22Rv1 (cell line): ENCODE measurements around the gene EXOC4.

Experiments used
- H3K27ac ChIP-seq: fragments of 450-650 bp; 2 replicates; pipeline ENCODE4 v1.5.1; 2017
- ZFX ChIP-seq: fragments of 450-650 bp; IDR thresholded peaks from 2 replicates; pipeline ENCODE4 v1.6.1; 2017; ENCODE audit warnings: antibody characterized with exemption, borderline replicate concordance
- TF ChIP-seq, protein P1 (sequence below): fragments of 450-650 bp; IDR thresholded peaks from 2 replicates; pipeline ENCODE4 v1.5.1; 2017; ENCODE audit warnings: mild to moderate bottlenecking

Gene EXOC4

DNA sequence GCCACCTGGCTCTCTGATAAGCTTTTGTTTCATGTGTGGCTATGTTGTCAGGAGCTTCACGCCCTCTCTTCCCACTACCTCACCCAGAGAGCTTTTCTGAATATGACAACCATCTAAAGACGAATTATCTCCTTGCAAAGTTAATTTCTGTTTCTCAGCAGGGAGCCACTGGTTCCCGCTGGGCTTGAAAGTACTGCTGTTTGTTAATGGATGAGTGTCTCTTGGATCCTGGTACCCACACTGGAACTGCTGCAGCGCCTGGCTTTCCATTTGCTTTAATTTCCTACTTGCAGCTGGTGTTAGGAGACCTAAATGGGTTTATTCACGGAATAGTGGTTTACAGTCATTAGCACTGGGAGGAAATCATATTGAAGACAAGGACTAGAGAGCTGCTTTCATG lies 606.4 kb downstream of the EXOC4 start:
- no peak overlapping the region for H3K27ac ChIP-seq
- TF ChIP-seq, protein P1, sequence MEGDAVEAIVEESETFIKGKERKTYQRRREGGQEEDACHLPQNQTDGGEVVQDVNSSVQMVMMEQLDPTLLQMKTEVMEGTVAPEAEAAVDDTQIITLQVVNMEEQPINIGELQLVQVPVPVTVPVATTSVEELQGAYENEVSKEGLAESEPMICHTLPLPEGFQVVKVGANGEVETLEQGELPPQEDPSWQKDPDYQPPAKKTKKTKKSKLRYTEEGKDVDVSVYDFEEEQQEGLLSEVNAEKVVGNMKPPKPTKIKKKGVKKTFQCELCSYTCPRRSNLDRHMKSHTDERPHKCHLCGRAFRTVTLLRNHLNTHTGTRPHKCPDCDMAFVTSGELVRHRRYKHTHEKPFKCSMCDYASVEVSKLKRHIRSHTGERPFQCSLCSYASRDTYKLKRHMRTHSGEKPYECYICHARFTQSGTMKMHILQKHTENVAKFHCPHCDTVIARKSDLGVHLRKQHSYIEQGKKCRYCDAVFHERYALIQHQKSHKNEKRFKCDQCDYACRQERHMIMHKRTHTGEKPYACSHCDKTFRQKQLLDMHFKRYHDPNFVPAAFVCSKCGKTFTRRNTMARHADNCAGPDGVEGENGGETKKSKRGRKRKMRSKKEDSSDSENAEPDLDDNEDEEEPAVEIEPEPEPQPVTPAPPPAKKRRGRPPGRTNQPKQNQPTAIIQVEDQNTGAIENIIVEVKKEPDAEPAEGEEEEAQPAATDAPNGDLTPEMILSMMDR = no peak
- no peak for TF ChIP-seq ZFX

- TF ChIP-seq ZFX = no peak
- TF ChIP-seq, protein P1 = no peak
- H3K27ac ChIP-seq = no peak overlapping the region
Measured at GRCh38 chr7:133859871-133860450, 607.1 kb downstream of the EXOC4 start.

DNA sequence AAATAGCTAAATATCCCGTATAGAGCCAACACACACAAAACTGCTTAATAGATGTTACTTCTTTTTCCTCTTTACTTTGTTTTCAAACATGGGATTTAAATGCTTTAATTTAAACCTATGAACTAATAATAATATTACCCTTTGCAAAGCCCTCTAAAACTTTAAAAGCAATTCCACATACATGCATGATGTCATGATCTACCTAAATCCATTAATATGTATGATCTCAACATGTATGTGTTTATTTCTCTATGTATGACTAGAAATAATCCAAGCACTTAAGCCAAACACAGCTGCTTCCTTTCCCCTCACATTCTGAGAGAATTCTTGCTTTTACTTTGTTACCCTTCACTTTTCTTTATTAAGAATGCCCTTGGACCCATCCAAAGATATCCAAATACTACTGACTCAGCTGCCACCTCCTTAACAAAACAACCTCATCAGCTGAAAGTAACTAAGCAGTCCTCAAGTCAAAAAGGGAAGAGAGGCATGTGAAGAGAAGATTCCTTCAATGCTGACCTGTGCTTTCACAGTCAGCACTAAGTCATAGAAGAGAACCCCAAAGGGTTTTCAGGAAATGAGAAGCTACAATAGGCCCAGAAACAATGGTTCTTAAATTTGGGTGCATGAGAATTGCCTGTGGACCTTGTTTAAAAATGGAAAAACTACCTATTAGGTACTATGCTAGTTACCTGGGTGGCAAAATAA lies 607.9 kb downstream of the EXOC4 start:
- TF ChIP-seq, protein P1 = no peak
- TF ChIP-seq ZFX = no peak
- no peak overlapping the region for H3K27ac ChIP-seq

GRCh38 chr7:133861876-133862275 lies 609.0 kb downstream of the EXOC4 start:
- H3K27ac ChIP-seq = no peak overlapping the region
- TF ChIP-seq, protein P1 = no peak

DNA sequence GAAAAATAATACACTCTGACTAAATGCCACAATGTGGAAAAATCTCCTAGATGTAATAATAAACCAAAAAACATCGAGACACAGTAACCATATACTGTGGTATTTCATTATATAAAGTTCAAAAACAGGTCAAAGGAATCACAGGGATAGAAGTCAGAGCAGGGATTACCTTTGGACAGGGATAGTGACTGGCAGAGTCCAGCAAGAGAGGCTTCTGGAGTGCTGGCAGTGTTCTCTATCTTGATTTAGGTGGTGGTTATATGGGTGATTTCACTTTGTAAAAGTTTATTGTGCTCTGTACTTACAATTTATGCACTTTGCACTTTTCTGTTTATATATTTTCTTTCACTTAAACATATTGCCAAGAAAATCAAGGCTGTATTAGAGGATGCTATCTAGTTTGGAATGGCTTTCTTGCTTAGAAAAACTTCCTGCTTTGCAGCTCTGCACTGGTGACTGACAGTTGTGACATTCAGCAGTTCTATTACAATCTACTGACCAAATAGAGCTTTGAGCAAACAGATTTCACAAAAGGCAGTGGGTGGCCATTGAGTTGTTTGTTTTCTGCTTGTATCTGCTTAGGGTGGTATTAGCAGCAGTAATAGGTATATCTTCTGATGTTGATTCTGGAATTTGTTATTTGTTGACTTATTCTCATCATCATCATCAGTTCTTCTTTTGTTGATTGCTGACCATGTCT lies 610.6 kb downstream of the EXOC4 start:
- no peak overlapping the region for H3K27ac ChIP-seq
- TF ChIP-seq, protein P1 = no peak
- TF ChIP-seq ZFX = no peak

DNA sequence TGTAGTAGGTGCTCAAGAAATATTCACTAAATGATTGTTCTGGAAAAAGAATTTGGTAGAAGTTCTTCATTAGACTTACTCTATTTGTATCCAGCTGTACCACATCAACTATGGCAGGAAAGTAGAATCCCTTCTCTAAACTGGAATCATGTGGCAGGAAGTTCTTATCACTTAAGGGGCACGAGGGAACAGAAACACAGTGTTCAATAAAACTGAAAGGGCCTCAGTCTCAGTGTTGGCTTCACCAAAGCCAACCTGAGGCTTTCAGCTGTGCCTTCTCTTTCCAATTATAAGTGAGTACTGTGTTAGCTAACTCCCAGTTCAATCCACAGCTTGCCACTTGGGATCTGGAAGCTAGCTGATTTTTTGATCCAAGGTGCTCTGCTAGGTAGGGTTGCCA lies 616.7 kb downstream of the EXOC4 start:
- TF ChIP-seq, protein P1 = no peak
- no peak for TF ChIP-seq ZFX
- H3K27ac ChIP-seq = no peak overlapping the region

DNA sequence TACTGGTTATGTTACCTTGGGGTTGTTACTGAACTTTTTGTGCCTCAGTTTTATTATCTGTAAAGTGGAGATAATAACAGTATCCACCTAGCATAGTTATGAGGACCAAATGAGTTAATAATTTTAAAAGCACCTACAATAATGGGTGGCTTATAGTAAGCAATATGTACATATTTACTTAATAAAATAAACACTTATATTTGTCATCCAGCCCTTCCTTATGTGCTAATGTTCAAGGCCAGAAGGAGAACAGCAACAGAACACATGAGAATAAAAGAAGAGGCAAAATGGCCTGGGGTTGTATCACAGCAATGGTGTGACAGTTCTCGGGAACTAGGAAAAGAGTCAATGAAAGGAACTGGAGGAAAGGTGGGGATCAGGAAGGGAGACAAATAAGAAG lies 618.9 kb downstream of the EXOC4 start:
- no peak overlapping the region for H3K27ac ChIP-seq
- TF ChIP-seq, protein P1 = no peak
- no peak for TF ChIP-seq ZFX
